IMR-90 (cell line): ENCODE measurements around the gene DNAH6. TPM values are rescaled to one million over a fixed set of nuclear protein-coding genes. Genes with fewer than 3 reads are reported as not detected.

Experiments used
- ATAC-seq: fragments of 200-7000 bp; cut with Tn5 transposase; 2 replicates; pipeline ENCODE4 v1.9.1; 2020; ENCODE audit warnings: low read depth, mild to moderate bottlenecking, moderate library complexity
- BruUV-seq: library from RNA; stranded (reverse); fragments of 400-500 nt; replicated peaks from 2 replicates; lab custom pipeline; 2021; lab: Mats Ljungman, UMichigan
- CTCF ChIA-PET: fragments of 300-600 bp; formaldehyde crosslinking; extraction: SDS; loops from one replicate; lab custom pipeline; 2021; ENCODE audit warnings: antibody characterized with exemption; lab: Yijun Ruan, JAX
- POLR2A ChIA-PET: fragments of 300-600 bp; sonication (Branson Sonifier 250); formaldehyde crosslinking; loops from one replicate; lab custom pipeline; 2022; ENCODE audit warnings: antibody characterized with exemption; ENCODE audit not compliant: unreplicated experiment; lab: Charles Lee
- DNase-seq: peaks from one replicate; pipeline ENCODE4 v3.0.0; 2013
- H2AFZ ChIP-seq: replicated peaks from 2 replicates; pipeline ENCODE3; 2013; ENCODE audit warnings: low read length, mild to moderate bottlenecking; ENCODE audit not compliant: poor library complexity
- H2AK5ac ChIP-seq: 2 replicates; pipeline ENCODE4 v1.6.1; 2013; ENCODE audit warnings: low read depth, low read length, inconsistent platforms
- H2AK9ac ChIP-seq: replicated peaks from 2 replicates; pipeline ENCODE3; 2013; ENCODE audit warnings: mild to moderate bottlenecking, low read depth, low read length, moderate library complexity; ENCODE audit not compliant: poor library complexity
- H2BK120ac ChIP-seq: 2 replicates; pipeline ENCODE4 v1.6.1; 2013; ENCODE audit warnings: low read depth, low read length, inconsistent platforms
- H2BK15ac ChIP-seq: 3 replicates; pipeline ENCODE4 v1.6.1; 2013; ENCODE audit warnings: low read depth, low read length, inconsistent platforms
- H2BK20ac ChIP-seq: 2 replicates; pipeline ENCODE4 v1.6.1; 2013; ENCODE audit warnings: low read depth, mild to moderate bottlenecking, inconsistent platforms, low read length, moderate library complexity
- H2BK5ac ChIP-seq: 2 replicates; pipeline ENCODE4 v1.6.1; 2013; ENCODE audit warnings: mild to moderate bottlenecking, low read depth, low read length, inconsistent platforms; ENCODE audit not compliant: poor library complexity, severe bottlenecking
- H3K14ac ChIP-seq: replicated peaks from 2 replicates; pipeline ENCODE4 v1.6.1; 2013; ENCODE audit warnings: low read depth, low read length, inconsistent platforms
- H3K18ac ChIP-seq: 2 replicates; pipeline ENCODE4 v1.6.1; 2013; ENCODE audit warnings: low read depth, low read length, control low read depth
- H3K23ac ChIP-seq: 2 replicates; pipeline ENCODE4 v1.6.1; 2013; ENCODE audit warnings: low read depth, low read length, inconsistent platforms
- H3K27ac ChIP-seq: 2 replicates; pipeline ENCODE4 v1.5.1; 2013; ENCODE audit warnings: mild to moderate bottlenecking, control low read depth, low read length; ENCODE audit not compliant: insufficient read depth
- H3K27me3 ChIP-seq: 2 replicates; pipeline ENCODE4 v1.6.1; 2013; ENCODE audit warnings: low read length; ENCODE audit not compliant: control insufficient read depth, insufficient read depth
- H3K36me3 ChIP-seq: 2 replicates; pipeline ENCODE4 v1.6.1; 2013; ENCODE audit warnings: low read length, mixed read lengths; ENCODE audit not compliant: control insufficient read depth, insufficient read depth
- H3K4ac ChIP-seq: 2 replicates; pipeline ENCODE4 v1.6.1; 2013; ENCODE audit warnings: low read depth, low read length, inconsistent platforms
- H3K4me1 ChIP-seq: 2 replicates; pipeline ENCODE4 v1.6.1; 2013; ENCODE audit warnings: low read length, mixed read lengths; ENCODE audit not compliant: control insufficient read depth, insufficient read depth
- H3K4me2 ChIP-seq: 2 replicates; pipeline ENCODE4 v1.6.1; 2013; ENCODE audit warnings: low read depth, mild to moderate bottlenecking, control low read depth, low read length, moderate library complexity
- H3K4me3 ChIP-seq: 2 replicates; pipeline ENCODE4 v1.5.1; 2013; ENCODE audit warnings: low read depth, mild to moderate bottlenecking, control low read depth, low read length, moderate library complexity; ENCODE audit not compliant: insufficient read depth
- H3K56ac ChIP-seq: 2 replicates; pipeline ENCODE4 v1.6.1; 2013; ENCODE audit warnings: low read length, inconsistent platforms; ENCODE audit not compliant: insufficient read depth; ENCODE audit errors: extremely low read depth
- H3K79me1 ChIP-seq, 2 experiments: 2 replicates each; pipeline ENCODE4 v1.6.1; 2013; ENCODE audit warnings: low read length in 2 of 2, inconsistent platforms in 1 of 2, low read depth in 1 of 2
- H3K9ac ChIP-seq: 2 replicates; pipeline ENCODE4 v1.6.1; 2013; ENCODE audit warnings: low read depth, low read length, control low read depth
- H3K9me1 ChIP-seq: 2 replicates; pipeline ENCODE4 v1.6.1; 2013; ENCODE audit warnings: low read length, inconsistent platforms; ENCODE audit not compliant: insufficient read depth
- H3K9me3 ChIP-seq: 2 replicates; pipeline ENCODE4 v1.6.1; 2013; ENCODE audit warnings: low read length; ENCODE audit not compliant: control insufficient read depth, insufficient read depth
- H4K20me1 ChIP-seq: 2 replicates; pipeline ENCODE4 v1.6.1; 2013; ENCODE audit warnings: low read length, inconsistent platforms; ENCODE audit not compliant: insufficient read depth
- H4K5ac ChIP-seq: 2 replicates; pipeline ENCODE4 v1.6.1; 2013; ENCODE audit warnings: mild to moderate bottlenecking, low read depth, low read length, control low read depth
- H4K8ac ChIP-seq, 2 experiments: 2 replicates each; pipeline ENCODE4 v1.6.1; 2013; ENCODE audit warnings: low read depth in 2 of 2, low read length in 2 of 2, control low read depth in 1 of 2, inconsistent platforms in 1 of 2
- H4K91ac ChIP-seq: 2 replicates; pipeline ENCODE4 v1.6.1; 2013; ENCODE audit warnings: low read depth, low read length, inconsistent platforms; ENCODE audit not compliant: insufficient read depth
- BHLHE40 ChIP-seq: fragments of 150-350 bp; IDR thresholded peaks from 2 replicates; pipeline ENCODE4 v1.6.1; 2016; ENCODE audit warnings: mild to moderate bottlenecking, low read depth, low read length
- CEBPB ChIP-seq: IDR thresholded peaks from 2 replicates; pipeline ENCODE4 v1.6.1; 2012; ENCODE audit warnings: low read depth, low read length, improper control_type of control experiment
- CHD1 ChIP-seq: IDR thresholded peaks from 2 replicates; pipeline ENCODE4 v1.6.1; 2012; ENCODE audit warnings: low read depth, low read length, improper control_type of control experiment
- ELK1 ChIP-seq: fragments of 150-350 bp; IDR thresholded peaks from 2 replicates; pipeline ENCODE4 v1.6.1; 2016; ENCODE audit warnings: low read depth, mild to moderate bottlenecking, low read length, moderate library complexity, borderline replicate concordance
- FOS ChIP-seq: fragments of 150-350 bp; IDR thresholded peaks from 2 replicates; pipeline ENCODE4 v1.6.1; 2016; ENCODE audit warnings: low read depth, low read length
- MAZ ChIP-seq: IDR thresholded peaks from 2 replicates; pipeline ENCODE4 v1.6.1; 2012; ENCODE audit warnings: low read depth, mild to moderate bottlenecking, low read length, improper control_type of control experiment, moderate library complexity, borderline replicate concordance
- MXI1 ChIP-seq: IDR thresholded peaks from 2 replicates; pipeline ENCODE4 v1.6.1; 2012; ENCODE audit warnings: low read depth, mild to moderate bottlenecking, low read length, moderate library complexity, borderline replicate concordance
- POLR2A ChIP-seq: IDR thresholded peaks from 2 replicates; pipeline ENCODE4 v1.6.1; 2012; ENCODE audit warnings: mild to moderate bottlenecking, low read depth, low read length
- RAD21 ChIP-seq: IDR thresholded peaks from 2 replicates; pipeline ENCODE4 v1.6.1; 2012; ENCODE audit warnings: low read length, improper control_type of control experiment
- RCOR1 ChIP-seq: IDR thresholded peaks from 2 replicates; pipeline ENCODE4 v1.6.1; 2012; ENCODE audit warnings: mild to moderate bottlenecking, low read length, improper control_type of control experiment; ENCODE audit not compliant: insufficient replicate concordance
- RFX5 ChIP-seq: IDR thresholded peaks from 2 replicates; pipeline ENCODE4 v1.8.0; 2012; ENCODE audit warnings: low read depth, mild to moderate bottlenecking, low read length, moderate library complexity
- WGBS, 2 experiments: methylation state at CpG; one replicate each; pipeline versions ENCODE4 v1.1.5 to v1.1.7; 2013; ENCODE audit warnings: missing lambda C conversion rate in 2 of 2; ENCODE audit not compliant: insufficient read length in 1 of 2; ENCODE audit errors: extremely low coverage in 2 of 2; 5-methylcytosine and 5-hydroxymethylcytosine counted together
- dilution Hi-C: fragments of 300-500 bp; cut with HindIII; formaldehyde crosslinking; loops from one replicate; pipeline ENCODE4 v1.14.3; 2018; ENCODE audit warnings: low sequenced_read_pairs; ENCODE audit not compliant: unreplicated experiment
- in situ Hi-C: fragments of 300-500 bp; cut with MboI; formaldehyde crosslinking; loops from 3 replicates; pipeline ENCODE4 v1.14.3; 2019; ENCODE audit warnings: low sequenced_read_pairs, inconsistent platforms, mixed read lengths
- intact Hi-C: fragments of 100-400 bp; cut with micrococcal nuclease; formaldehyde crosslinking; loops from 2 replicates; pipeline ENCODE4 v1.10.0; 2022
- polyA plus RNA-seq, 3 experiments: library from polyadenylated mRNA; depleted of rRNA; stranded (reverse); fragments of >200 nt; gene quantifications; 2 replicates each; pipeline ENCODE4 v1.2.3, GENCODE V29; 2012; ENCODE audit warnings: low replicate concordance in 1 of 3
- total RNA-seq: library from RNA; depleted of rRNA; stranded (reverse); fragments of >200 nt; gene quantifications from 2 replicates; pipeline ENCODE4 v1.2.3, GENCODE V29; 2012

The DNAH6 gene
- total and polyA plus RNA-seq, 2 of the 4 experiments (the other 2 are of a cell fraction): under 0.01 to 0.07 TPM

- Histone ChIP-seq H3K4ac (no peak overlapping the region), H3K36me3 (no peaks in the 10 kb centered on the region), H3K4me3 (no peak overlapping the region), H2BK5ac (no peak overlapping the region), H3K9me3 (no peaks in the 10 kb centered on the region), H4K5ac (no peak overlapping the region), H2AK9ac (no peak overlapping the region), H2AK5ac (no peak overlapping the region), H3K27me3 (peaks cover 2% of the 10 kb centered on the region), H3K79me1 (no peaks in the 10 kb centered on the region), H3K18ac (no peak overlapping the region), H3K9ac (no peak overlapping the region), H3K4me1 (no peaks in the 10 kb centered on the region), H4K91ac (no peak overlapping the region), H2BK20ac (no peak overlapping the region), H4K20me1 (no peaks in the 10 kb centered on the region), H3K23ac (no peak overlapping the region), H3K9me1 (no peaks in the 10 kb centered on the region), H4K8ac (no peak overlapping the region), H3K27ac (no peak overlapping the region), H2AFZ (no peak overlapping the region), H2BK15ac (no peak overlapping the region), H3K14ac (no peak overlapping the region), H3K56ac (no peak overlapping the region), H2BK120ac (no peak overlapping the region), H3K4me2 (peak overlapping the region; percentile 28)
- intact Hi-C loops: no loop called here
- no TSS peak for BruUV-seq
- TF ChIP-seq FOS (no peak), MXI1 (no peak), MAZ (no peak), RFX5 (no peak), CHD1 (no peak), RAD21 (no peak), RCOR1 (no peak), POLR2A (no peak), CEBPB (no peak), ELK1 (no peak), BHLHE40 (no peak)
- ChIA-PET CTCF (no interaction called here), POLR2A (no interaction called here)
- no peak for ATAC-seq
- DNase-seq: no peak
- no CpG with 5 or more reads among the region's 3 CpGs for WGBS, 2 experiments
- in situ Hi-C loops: no loop called here
- dilution Hi-C loops: no loop called here
Measured at GRCh38 chr2:84579661-84580060, 63.4 kb downstream of the DNAH6 start.
